ENCODE results near the gene ITPRIP. TPM values are rescaled to one million over a fixed set of nuclear protein-coding genes. Genes with fewer than 3 reads are reported as not detected.

ITPRIP gene
- total and polyA plus RNA-seq, 4 donors = 3.5 to 7.9 (median 6.0) TPM

GRCh38 chr10:104304356-104304745 lies 33.9 kb downstream of the ITPRIP start:
- H3K4me3 ChIP-seq (ENCODE audit: low read depth in 1 of 3, low read length in 3 of 3) = no peak overlapping the region
- no peaks in the 10 kb centered on the region for H3K27me3 ChIP-seq (ENCODE audit: control insufficient read depth in 4 of 4, insufficient read depth in 4 of 4, low read length in 3 of 4)
- DNase-seq (ENCODE audit: low spot score) = no peak
- H3K4me1 ChIP-seq (ENCODE audit: control insufficient read depth in 4 of 4, insufficient read depth in 4 of 4, low read length in 3 of 4) = peaks cover 0 to 12% (median 4%) of the 10 kb centered on the region in 4 donors
- H3K9ac ChIP-seq (ENCODE audit: low read depth in 1 of 2, low read length in 2 of 2) = no peak overlapping the region
- no peak overlapping the region for H3K27ac ChIP-seq (ENCODE audit: low read depth in 1 of 2, low read length in 2 of 2)
- H3K36me3 ChIP-seq (ENCODE audit: control insufficient read depth in 4 of 4, insufficient read depth in 3 of 4, low read depth in 1 of 4, low read length in 3 of 4) = no peaks in the 10 kb centered on the region
- no peaks in the 10 kb centered on the region for H3K9me3 ChIP-seq (ENCODE audit: control insufficient read depth in 4 of 4, low read length in 3 of 4)
- TF ChIP-seq FOXA1 (IDR thresholded peaks at IDR 0.05) = no peak
- TF ChIP-seq SP1 (IDR thresholded peaks at IDR 0.05) = no peak
- TF ChIP-seq HNF4A (conservative IDR thresholded peaks at IDR 0.05) = no peak
- no peak for TF ChIP-seq HNF4G (IDR thresholded peaks at IDR 0.05)
- TF ChIP-seq TAF1 (conservative IDR thresholded peaks at IDR 0.05) = no peak
- TF ChIP-seq FOXA2 (IDR thresholded peaks at IDR 0.05) = no peak
- TF ChIP-seq JUND (IDR thresholded peaks at IDR 0.05) = no peak
- TF ChIP-seq, protein P1, sequence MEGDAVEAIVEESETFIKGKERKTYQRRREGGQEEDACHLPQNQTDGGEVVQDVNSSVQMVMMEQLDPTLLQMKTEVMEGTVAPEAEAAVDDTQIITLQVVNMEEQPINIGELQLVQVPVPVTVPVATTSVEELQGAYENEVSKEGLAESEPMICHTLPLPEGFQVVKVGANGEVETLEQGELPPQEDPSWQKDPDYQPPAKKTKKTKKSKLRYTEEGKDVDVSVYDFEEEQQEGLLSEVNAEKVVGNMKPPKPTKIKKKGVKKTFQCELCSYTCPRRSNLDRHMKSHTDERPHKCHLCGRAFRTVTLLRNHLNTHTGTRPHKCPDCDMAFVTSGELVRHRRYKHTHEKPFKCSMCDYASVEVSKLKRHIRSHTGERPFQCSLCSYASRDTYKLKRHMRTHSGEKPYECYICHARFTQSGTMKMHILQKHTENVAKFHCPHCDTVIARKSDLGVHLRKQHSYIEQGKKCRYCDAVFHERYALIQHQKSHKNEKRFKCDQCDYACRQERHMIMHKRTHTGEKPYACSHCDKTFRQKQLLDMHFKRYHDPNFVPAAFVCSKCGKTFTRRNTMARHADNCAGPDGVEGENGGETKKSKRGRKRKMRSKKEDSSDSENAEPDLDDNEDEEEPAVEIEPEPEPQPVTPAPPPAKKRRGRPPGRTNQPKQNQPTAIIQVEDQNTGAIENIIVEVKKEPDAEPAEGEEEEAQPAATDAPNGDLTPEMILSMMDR (IDR thresholded peaks at IDR 0.05; ENCODE audit: low read depth, low read length, missing input control) = no peak
- 87% methylated on average over 4 of the region's 4 CpGs for WGBS

DNA sequence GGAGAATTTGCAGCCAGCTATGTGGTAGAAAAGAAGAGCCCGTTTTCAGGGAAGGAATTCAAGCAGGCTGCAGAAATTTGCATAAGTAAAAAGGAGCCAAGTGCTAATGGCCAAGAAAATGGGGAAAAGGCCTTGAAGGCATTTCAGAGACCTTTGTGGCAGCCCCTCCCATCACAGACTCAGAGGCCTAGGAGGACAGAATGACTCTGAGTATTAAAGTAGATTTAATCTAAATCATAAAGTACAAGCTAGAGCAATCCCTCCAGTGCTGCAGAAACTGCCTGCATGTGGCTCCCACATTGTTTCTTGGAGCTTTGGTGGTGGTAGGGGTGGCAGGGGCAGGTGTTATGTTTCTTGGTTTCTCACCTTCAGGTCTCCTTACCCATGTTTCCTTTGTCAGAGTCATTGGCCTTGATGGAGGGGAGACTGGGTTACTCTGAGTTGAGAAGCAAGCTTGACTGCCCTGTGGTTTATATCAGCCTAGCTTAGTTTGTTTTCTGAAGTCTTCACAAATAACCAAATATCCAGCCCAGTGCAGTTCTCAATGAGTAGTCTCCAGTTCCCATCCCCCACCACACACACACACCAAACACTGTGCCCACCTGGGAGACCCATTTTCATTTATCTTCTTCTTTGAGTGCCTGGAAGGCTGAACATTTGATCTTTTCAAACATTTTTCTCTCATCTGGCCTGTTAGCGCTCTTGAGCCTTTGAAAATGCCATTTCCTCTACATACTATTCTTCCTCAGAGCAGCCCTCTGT lies 34.5 kb downstream of the ITPRIP start:
- Histone ChIP-seq H3K36me3 (ENCODE audit: control insufficient read depth in 4 of 4, insufficient read depth in 3 of 4, low read depth in 1 of 4, low read length in 3 of 4) (no peaks in the 10 kb centered on the region), H3K4me1 (ENCODE audit: control insufficient read depth in 4 of 4, insufficient read depth in 4 of 4, low read length in 3 of 4) (peaks cover 0 to 12% (median 4%) of the 10 kb centered on the region in 4 donors), H3K27ac (ENCODE audit: low read depth in 1 of 2, low read length in 2 of 2) (no peak overlapping the region), H3K4me3 (ENCODE audit: low read depth in 1 of 3, low read length in 3 of 3) (no peak overlapping the region), H3K27me3 (ENCODE audit: control insufficient read depth in 4 of 4, insufficient read depth in 4 of 4, low read length in 3 of 4) (no peaks in the 10 kb centered on the region), H3K9me3 (ENCODE audit: control insufficient read depth in 4 of 4, low read length in 3 of 4) (no peaks in the 10 kb centered on the region), H3K9ac (ENCODE audit: low read depth in 1 of 2, low read length in 2 of 2) (no peak overlapping the region)
- WGBS = 47% methylated on average over 2 of the region's 2 CpGs
- DNase-seq (ENCODE audit: low spot score) = no peak
- TF ChIP-seq, protein P2, sequence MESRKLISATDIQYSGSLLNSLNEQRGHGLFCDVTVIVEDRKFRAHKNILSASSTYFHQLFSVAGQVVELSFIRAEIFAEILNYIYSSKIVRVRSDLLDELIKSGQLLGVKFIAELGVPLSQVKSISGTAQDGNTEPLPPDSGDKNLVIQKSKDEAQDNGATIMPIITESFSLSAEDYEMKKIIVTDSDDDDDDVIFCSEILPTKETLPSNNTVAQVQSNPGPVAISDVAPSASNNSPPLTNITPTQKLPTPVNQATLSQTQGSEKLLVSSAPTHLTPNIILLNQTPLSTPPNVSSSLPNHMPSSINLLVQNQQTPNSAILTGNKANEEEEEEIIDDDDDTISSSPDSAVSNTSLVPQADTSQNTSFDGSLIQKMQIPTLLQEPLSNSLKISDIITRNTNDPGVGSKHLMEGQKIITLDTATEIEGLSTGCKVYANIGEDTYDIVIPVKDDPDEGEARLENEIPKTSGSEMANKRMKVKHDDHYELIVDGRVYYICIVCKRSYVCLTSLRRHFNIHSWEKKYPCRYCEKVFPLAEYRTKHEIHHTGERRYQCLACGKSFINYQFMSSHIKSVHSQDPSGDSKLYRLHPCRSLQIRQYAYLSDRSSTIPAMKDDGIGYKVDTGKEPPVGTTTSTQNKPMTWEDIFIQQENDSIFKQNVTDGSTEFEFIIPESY (IDR thresholded peaks at IDR 0.05) = no peak
- no peak for TF ChIP-seq SP1 (IDR thresholded peaks at IDR 0.05)
- TF ChIP-seq HNF4G (IDR thresholded peaks at IDR 0.05) = no peak
- TF ChIP-seq MAX (IDR thresholded peaks at IDR 0.05) = no peak
- TF ChIP-seq TAF1 (conservative IDR thresholded peaks at IDR 0.05) = no peak
- TF ChIP-seq, protein P1 (IDR thresholded peaks at IDR 0.05; ENCODE audit: low read depth, low read length, missing input control) = no peak
- no peak for TF ChIP-seq EGR1 (IDR thresholded peaks at IDR 0.05; ENCODE audit: low read depth in 2 of 2)
- no peak for TF ChIP-seq NR2F2 (IDR thresholded peaks at IDR 0.05)
- no peak for TF ChIP-seq HNF4A (conservative IDR thresholded peaks at IDR 0.05)
